Testis (tissue), 3 donors: ENCODE results near the gene SCAF8. TPM values are rescaled to one million over a fixed set of nuclear protein-coding genes. Genes with fewer than 3 reads are reported as not detected.

ENCODE experiments used
- DNase-seq: peaks from one replicate; pipeline ENCODE4 v3.0.0-alpha.2; 2019
- H3K27ac ChIP-seq, 2 donors: fragments of 200-600 bp; sonication (generic); one replicate each; pipeline ENCODE4 v1.5.1; 2019
- H3K27me3 ChIP-seq: fragments of 200-600 bp; sonication (generic); one replicate; pipeline ENCODE4 v1.5.1; 2019
- H3K36me3 ChIP-seq: fragments of 200-600 bp; sonication (generic); one replicate; pipeline ENCODE4 v1.5.1; 2017; ENCODE audit warnings: low read depth; ENCODE audit errors: missing control alignments
- H3K4me1 ChIP-seq: fragments of 200-600 bp; sonication (generic); one replicate; pipeline ENCODE4 v1.5.1; 2019
- H3K4me3 ChIP-seq, 2 donors: fragments of 200-600 bp; sonication (generic); one replicate each; pipeline ENCODE4 v1.5.1; 2017 to 2019
- H3K9me3 ChIP-seq: fragments of 200-600 bp; sonication (generic); one replicate; pipeline ENCODE4 v1.5.1; 2017
- CTCF ChIP-seq, 3 experiments: fragments of 450-650 bp in 2 of 3; fragments of 200-600 bp in 1 of 3; sonication (generic) in 1 of 3; IDR thresholded peaks; one replicate each; pipeline ENCODE4 v1.5.1; 2016 to 2019; ENCODE audit warnings: antibody characterized with exemption in 3 of 3, mild to moderate bottlenecking in 2 of 3, moderate library complexity in 1 of 3
- POLR2A ChIP-seq: fragments of 450-650 bp; IDR thresholded peaks from one replicate; pipeline ENCODE4 v1.6.1; 2017; ENCODE audit warnings: antibody characterized with exemption, mild to moderate bottlenecking, moderate library complexity
- WGBS, 2 donors: methylation state at CpG; one replicate each; pipeline ENCODE4 v1.1.5; 2018; 5-methylcytosine and 5-hydroxymethylcytosine counted together
- intact Hi-C: fragments of 100-400 bp; cut with DNase I; formaldehyde crosslinking; loops from one replicate; pipeline ENCODE4 v1.15.1; 2023; ENCODE audit warnings: low total_unique reads
- polyA plus RNA-seq: library from polyadenylated mRNA; stranded (reverse); fragments of 350-450 nt; fragmentation: Illumina TruSeq; extraction: RNeasy Lipid Tissue Mini Kit (QIAGEN cat#74804); gene quantifications from one replicate; pipeline ENCODE4 v1.2.3, GENCODE V29; 2014; ENCODE audit warnings: low read depth, low replicate concordance; ENCODE audit not compliant: insufficient read depth
- total RNA-seq, 2 donors: library from RNA; depleted of rRNA; stranded (reverse); fragments of >200 nt; gene quantifications; one replicate each; pipeline ENCODE4 v1.2.3, GENCODE V29; 2016

The SCAF8 gene
- total and polyA plus RNA-seq, 3 donors from 2014 or later = 44.7 to 70.5 (median 65.5) TPM

DNA sequence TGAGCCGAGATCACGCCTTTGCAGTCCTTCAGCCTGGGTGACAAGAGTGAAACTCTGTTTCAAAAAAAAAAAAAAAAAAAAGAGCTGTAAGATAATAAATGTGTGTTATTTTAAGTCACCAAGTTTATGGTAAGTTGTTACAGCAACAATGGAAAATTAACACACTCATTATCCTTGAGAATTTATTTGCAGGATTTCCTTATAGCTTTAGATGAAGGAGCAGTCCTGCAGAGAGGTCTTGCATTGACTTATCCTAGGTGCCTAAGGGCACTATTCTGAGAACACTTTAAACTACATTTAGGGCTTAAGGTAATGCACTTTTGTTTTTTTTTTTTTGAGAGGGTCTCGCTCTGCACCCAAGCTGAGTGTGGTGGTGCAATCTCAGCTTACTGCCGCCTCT lies 13.8 kb upstream of the SCAF8 start:
- intact Hi-C loops = no loop called here
- no peak for TF ChIP-seq POLR2A
- no peak for TF ChIP-seq CTCF (IDR thresholded peaks at IDR 0.05)
- Histone ChIP-seq H3K27me3 (no peaks in the 10 kb centered on the region), H3K27ac (no peak overlapping the region), H3K36me3 (no peaks in the 10 kb centered on the region), H3K4me3 (no peak overlapping the region), H3K9me3 (no peaks in the 10 kb centered on the region), H3K4me1 (no peaks in the 10 kb centered on the region)
- no peak for DNase-seq
- WGBS, 2 donors = 79 to 89% methylated on average over 4 of the region's 4 CpGs

GRCh38 chr6:154719854-154720253 lies 13.4 kb upstream of the SCAF8 start:
- no peak for DNase-seq
- Histone ChIP-seq H3K36me3 (no peaks in the 10 kb centered on the region), H3K27ac (no peak overlapping the region), H3K4me1 (no peaks in the 10 kb centered on the region), H3K27me3 (no peaks in the 10 kb centered on the region), H3K9me3 (no peaks in the 10 kb centered on the region), H3K4me3 (no peak overlapping the region)
- intact Hi-C loops = no loop called here
- no peak for TF ChIP-seq CTCF (IDR thresholded peaks at IDR 0.05)
- no peak for TF ChIP-seq POLR2A
- 89 to 95% methylated on average over 1 of the region's 1 CpG for WGBS, 2 donors

DNA sequence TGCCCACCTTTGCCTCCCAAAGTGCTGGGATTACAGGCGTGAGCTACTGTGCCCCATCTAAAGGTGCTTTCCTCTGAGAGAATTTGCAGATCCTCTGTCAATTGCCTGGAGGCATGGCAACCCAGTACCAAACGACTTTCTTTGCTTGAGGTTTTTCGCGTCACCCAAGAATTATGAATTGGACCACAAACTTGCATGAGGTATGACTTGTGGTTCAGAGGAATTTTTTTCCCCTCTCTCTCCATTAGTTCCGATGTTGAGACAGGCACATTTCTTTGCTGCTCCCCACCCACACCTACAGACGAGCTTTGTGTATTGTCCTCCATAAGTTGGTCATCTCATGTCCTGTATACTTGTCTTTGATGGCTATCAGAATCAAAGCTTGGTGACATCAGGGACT lies 11.8 kb upstream of the SCAF8 start:
- TF ChIP-seq CTCF (IDR thresholded peaks at IDR 0.05) (no peak), POLR2A (no peak)
- 84 to 85% methylated on average over 6 of the region's 6 CpGs for WGBS, 2 donors
- intact Hi-C loops = no loop called here
- Histone ChIP-seq H3K4me1 (no peaks in the 10 kb centered on the region), H3K4me3 (no peak overlapping the region), H3K9me3 (no peaks in the 10 kb centered on the region), H3K36me3 (no peaks in the 10 kb centered on the region), H3K27ac (no peak overlapping the region), H3K27me3 (no peaks in the 10 kb centered on the region)
- DNase-seq = no peak

GRCh38 chr6:154726887-154727286 lies 6.3 kb upstream of the SCAF8 start:
- WGBS, 2 donors = 83 to 88% methylated on average over 1 of the region's 1 CpG
- intact Hi-C loops = no loop called here

More at GRCh38 chr6:154726887-154727286, 6.3 kb upstream of the SCAF8 start:
- Histone ChIP-seq H3K36me3 (no peaks in the 10 kb centered on the region), H3K9me3 (no peaks in the 10 kb centered on the region), H3K27me3 (no peaks in the 10 kb centered on the region), H3K27ac (no peak overlapping the region), H3K4me1 (no peaks in the 10 kb centered on the region), H3K4me3 (no peak overlapping the region)
- TF ChIP-seq CTCF (IDR thresholded peaks at IDR 0.05) (no peak), POLR2A (no peak)
- DNase-seq = no peak
